Keratinocyte (primary cell): ENCODE measurements around the gene ERGIC1. TPM values are rescaled to one million over a fixed set of nuclear protein-coding genes. Genes with fewer than 3 reads are reported as not detected.

Experiments used
- DNase-seq: peaks from one replicate; pipeline ENCODE4 v3.0.0-alpha.2; 2011; ENCODE audit warnings: low read depth, missing footprints, low spot score
- FAIRE-seq: peaks from 2 replicates; lab custom pipeline; 2011; peaks lifted over from hg19 to GRCh38; lab: Jason Lieb, UNC
- H2AFZ ChIP-seq: 2 replicates; pipeline ENCODE4 v1.6.0; 2012; ENCODE audit warnings: low read length, control low read depth, inconsistent platforms; ENCODE audit not compliant: control insufficient read depth
- H3K27ac ChIP-seq: 2 replicates; pipeline ENCODE4 v1.5.1; 2011; ENCODE audit warnings: low read length; ENCODE audit not compliant: control insufficient read depth, insufficient read depth
- H3K27me3 ChIP-seq: 3 replicates; pipeline ENCODE4 v1.6.0; 2011; ENCODE audit warnings: low read length; ENCODE audit not compliant: control insufficient read depth, insufficient read depth; ENCODE audit errors: extremely low read depth
- H3K36me3 ChIP-seq, 2 experiments: 2 replicates in 1 of 2; 3 replicates in 1 of 2; pipeline ENCODE4 v1.5.1; 2011; ENCODE audit warnings: low read length in 2 of 2, mild to moderate bottlenecking in 1 of 2; ENCODE audit not compliant: control insufficient read depth in 2 of 2, insufficient read depth in 2 of 2; ENCODE audit errors: extremely low read depth in 1 of 2
- H3K4me1 ChIP-seq: 3 replicates; pipeline ENCODE4 v1.5.1; 2011; ENCODE audit warnings: low read length; ENCODE audit not compliant: control insufficient read depth, insufficient read depth; ENCODE audit errors: extremely low read depth
- H3K4me2 ChIP-seq: 3 replicates; pipeline ENCODE4 v1.6.0; 2011; ENCODE audit warnings: low read depth, low read length; ENCODE audit not compliant: control insufficient read depth, insufficient read depth; ENCODE audit errors: extremely low read depth
- H3K4me3 ChIP-seq, 3 experiments: fragments of 200-600 bp in 1 of 3; sonication (generic) in 1 of 3; 2 replicates in 2 of 3; 3 replicates in 1 of 3; pipeline ENCODE4 v1.5.1; 2011 to 2016; ENCODE audit warnings: low read length in 3 of 3, mild to moderate bottlenecking in 3 of 3, control low read depth in 2 of 3, inconsistent platforms in 1 of 3, low read depth in 1 of 3, mixed read lengths in 1 of 3, mixed run types in 1 of 3, moderate library complexity in 1 of 3; ENCODE audit not compliant: control insufficient read depth in 2 of 3, insufficient read depth in 2 of 3; ENCODE audit errors: extremely low read depth in 1 of 3
- H3K79me2 ChIP-seq: 2 replicates; pipeline ENCODE4 v1.6.0; 2012; ENCODE audit warnings: low read length; ENCODE audit not compliant: control insufficient read depth, insufficient read depth
- H3K9ac ChIP-seq: 3 replicates; pipeline ENCODE4 v1.6.0; 2011; ENCODE audit warnings: low read length; ENCODE audit not compliant: control insufficient read depth, insufficient read depth; ENCODE audit errors: extremely low read depth
- H3K9me1 ChIP-seq: 3 replicates; pipeline ENCODE4 v1.6.0; 2011; ENCODE audit warnings: low read length; ENCODE audit not compliant: control insufficient read depth, insufficient read depth; ENCODE audit errors: extremely low read depth
- H3K9me3 ChIP-seq: 2 replicates; pipeline ENCODE4 v1.5.1; 2012; ENCODE audit warnings: low read depth, low read length; ENCODE audit not compliant: control insufficient read depth
- H4K20me1 ChIP-seq: 3 replicates; pipeline ENCODE4 v1.6.0; 2011; ENCODE audit warnings: low read length; ENCODE audit not compliant: control insufficient read depth, insufficient read depth; ENCODE audit errors: extremely low read depth
- CTCF ChIP-seq, 3 experiments: IDR thresholded peaks in 1 of 3; conservative IDR thresholded peaks in 1 of 3; optimal IDR thresholded peaks in 1 of 3; 2 replicates in 2 of 3; 3 replicates in 1 of 3; pipeline versions ENCODE3 to v1.5.1; 2011; ENCODE audit warnings: low read length in 3 of 3, mild to moderate bottlenecking in 3 of 3, moderate library complexity in 2 of 3, control low read depth in 1 of 3, inconsistent platforms in 1 of 3; ENCODE audit not compliant: insufficient read depth in 2 of 3; ENCODE audit errors: extremely low read depth in 1 of 3
- EZH2 ChIP-seq: IDR thresholded peaks from one replicate; pipeline ENCODE4 v1.6.1; 2012; ENCODE audit warnings: inconsistent platforms, mild to moderate bottlenecking, low read length, moderate library complexity
- dilution Hi-C: fragments of 300-500 bp; cut with MboI; formaldehyde crosslinking; loops from one replicate; pipeline ENCODE4 v1.7.0; 2020; ENCODE audit warnings: low sequenced_read_pairs; ENCODE audit not compliant: extremely low pct_ligation_motif_present
- polyA plus RNA-seq, 5 experiments: library from polyadenylated mRNA; depleted of rRNA in 3 of 5; stranded (reverse) in 3 of 5; stranded (forward) in 1 of 5; unstranded in 1 of 5; fragments of >200 nt; gene quantifications; 1 replicate in 1 of 5; 2 replicates in 3 of 5; 3 replicates in 1 of 5; pipeline versions ENCODE4 v1.2.1 to v1.2.3, GENCODE V29; 2011 to 2012; ENCODE audit warnings: missing spikeins in 2 of 5, low read depth in 1 of 5, low replicate concordance in 1 of 5

Gene ERGIC1
- polyA plus RNA-seq, 1 donor (not counting 4 experiments of a cell fraction or from before 2014, with no cell fraction given) = 93.4 TPM

GRCh38 chr5:172790496-172790889 lies 43.6 kb upstream of the ERGIC1 start:
- DNase-seq (no peak), FAIRE-seq (no peak)
- Histone ChIP-seq H3K4me3 (no peak overlapping the region), H3K27me3 (no peaks in the 10 kb centered on the region), H3K79me2 (no peaks in the 10 kb centered on the region), H3K9ac (no peak overlapping the region), H3K27ac (no peak overlapping the region), H3K36me3 (no peaks in the 10 kb centered on the region), H3K4me2 (no peak overlapping the region), H4K20me1 (no peaks in the 10 kb centered on the region), H3K9me1 (no peaks in the 10 kb centered on the region), H2AFZ (no peak overlapping the region), H3K9me3 (no peaks in the 10 kb centered on the region), H3K4me1 (no peaks in the 10 kb centered on the region)
- TF ChIP-seq EZH2 (no peak), CTCF (optimal IDR thresholded peaks at IDR 0.05 in 1 of 3, IDR thresholded peaks at IDR 0.05 in 1 of 3, conservative IDR thresholded peaks at IDR 0.05 in 1 of 3; ENCODE audit: extremely low read depth in 1 of 3, insufficient read depth in 2 of 3, low read length in 3 of 3) (no peak)
- dilution Hi-C loops = no loop called here

GRCh38 chr5:172791286-172791685 lies 42.8 kb upstream of the ERGIC1 start:
- dilution Hi-C loops = no loop called here
- DNase-seq (no peak), FAIRE-seq (no peak)
- H4K20me1 ChIP-seq = no peaks in the 10 kb centered on the region
- H3K27ac ChIP-seq = no peak overlapping the region
- H3K27me3 ChIP-seq = no peaks in the 10 kb centered on the region
- TF ChIP-seq EZH2 (no peak), CTCF (optimal IDR thresholded peaks at IDR 0.05 in 1 of 3, IDR thresholded peaks at IDR 0.05 in 1 of 3, conservative IDR thresholded peaks at IDR 0.05 in 1 of 3; ENCODE audit: extremely low read depth in 1 of 3, insufficient read depth in 2 of 3, low read length in 3 of 3) (no peak)
- no peaks in the 10 kb centered on the region for H3K4me1 ChIP-seq
- no peak overlapping the region for H2AFZ ChIP-seq
- no peaks in the 10 kb centered on the region for H3K36me3 ChIP-seq
- H3K4me3 ChIP-seq = no peak overlapping the region
- no peaks in the 10 kb centered on the region for H3K79me2 ChIP-seq
- no peaks in the 10 kb centered on the region for H3K9me3 ChIP-seq
- H3K9ac ChIP-seq = no peak overlapping the region
- H3K9me1 ChIP-seq = no peaks in the 10 kb centered on the region
- no peak overlapping the region for H3K4me2 ChIP-seq
